ENCODE measurements around the gene SSBP3.

Gene SSBP3

GRCh38 chr1:54409156-54410142, 3.3 kb upstream of the SSBP3 start:
- no peak for DNase-seq

- DNase-seq: no peak
Measured at GRCh38 chr1:54408147-54409066, 2.2 kb upstream of the SSBP3 start.

DNA sequence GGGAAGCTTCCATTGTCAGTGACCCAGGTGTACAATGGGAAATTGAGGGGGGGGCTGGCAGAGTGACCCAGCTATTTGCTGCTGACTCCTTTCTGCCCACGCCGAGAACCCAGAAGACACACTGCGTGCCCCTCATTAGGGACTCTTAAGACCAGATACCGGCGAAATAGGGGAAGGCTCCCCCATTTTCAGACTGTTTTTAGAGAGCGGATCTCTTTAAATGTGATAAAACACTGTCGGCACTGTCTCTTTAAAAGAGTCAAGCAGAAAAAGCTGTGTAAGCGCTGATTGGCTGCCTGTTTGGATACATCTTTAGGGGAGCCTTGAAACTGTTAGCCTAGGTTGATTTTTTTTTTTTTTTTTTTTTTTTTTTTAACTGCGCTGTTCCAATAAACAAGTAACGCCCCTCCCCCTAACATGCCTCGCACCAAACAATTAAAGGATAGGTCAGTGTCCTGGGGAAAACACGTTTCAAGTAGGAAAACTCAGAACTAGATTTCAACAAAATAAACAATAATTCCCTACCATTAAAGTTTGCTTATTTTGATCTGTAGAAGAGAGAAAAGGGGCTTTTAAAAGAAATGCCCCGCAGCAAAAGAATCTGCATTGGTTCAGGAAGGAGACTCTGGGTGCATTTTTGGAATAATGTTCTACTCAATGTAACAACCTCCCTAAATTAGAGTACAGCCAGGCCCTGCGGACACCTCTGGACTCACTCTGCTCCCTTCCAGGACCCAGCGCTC, 1.4 kb upstream of the SSBP3 start:
- peak; percentile 92 for DNase-seq

- DNase-seq: no peak
Measured at GRCh38 chr1:54407154-54407403, 885 bp upstream of the SSBP3 start.

DNA sequence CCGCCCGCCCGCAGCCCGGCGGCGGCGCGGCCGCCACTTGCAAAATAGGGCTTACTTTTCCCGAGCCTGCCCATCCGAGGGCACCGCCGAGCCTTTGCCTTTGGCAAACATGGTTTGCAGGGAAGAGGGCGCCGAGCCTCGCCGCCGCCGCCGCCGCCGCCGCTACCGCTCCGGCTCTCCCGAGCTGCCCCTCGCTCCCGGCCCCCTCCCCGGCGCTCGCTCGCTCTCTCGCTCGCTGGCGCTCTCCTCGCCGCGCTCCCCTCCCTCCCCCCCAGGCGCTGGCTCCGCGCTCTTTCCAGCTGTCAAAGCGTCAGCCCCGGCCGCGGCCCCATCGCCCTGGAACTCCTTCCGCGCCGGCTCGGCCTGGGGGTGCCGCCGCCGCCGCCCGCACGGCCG, 298 bp downstream of the SSBP3 start:
- DNase-seq: no peak

GRCh38 chr1:54404939-54405897, 976 bp downstream of the SSBP3 start:
- DNase-seq: no peak

- DNase-seq: no peak
Measured at GRCh38 chr1:54404263-54404662, 1.9 kb downstream of the SSBP3 start.

GRCh38 chr1:54403808-54404261, 2.4 kb downstream of the SSBP3 start:
- DNase-seq: no peak

DNA sequence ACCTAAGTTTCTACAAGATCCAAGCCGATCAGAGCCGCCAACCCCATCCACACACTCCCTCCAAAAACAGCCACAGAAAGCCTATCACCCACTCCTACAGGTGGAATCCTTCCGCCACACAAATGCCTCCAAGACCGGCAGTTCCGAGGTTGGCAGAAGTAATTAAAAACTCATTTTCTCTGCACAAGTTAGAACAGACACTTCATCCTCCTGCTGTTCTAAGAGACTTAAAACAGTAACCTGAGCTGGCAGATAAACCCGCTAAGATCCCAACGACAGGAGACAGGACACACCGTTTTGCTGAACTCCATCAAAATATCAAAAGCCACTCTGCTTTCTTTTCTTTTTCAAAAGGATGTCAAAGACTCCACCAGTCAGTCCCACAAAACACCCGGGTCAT, 2.8 kb downstream of the SSBP3 start:
- no peak for DNase-seq

- no peak for DNase-seq
Measured at GRCh38 chr1:54402896-54403295, 3.3 kb downstream of the SSBP3 start.

GRCh38 chr1:54401799-54402198, 4.4 kb downstream of the SSBP3 start:
- no peak for DNase-seq

GRCh38 chr1:54400329-54400728, 5.9 kb downstream of the SSBP3 start:
- DNase-seq: no peak

DNA sequence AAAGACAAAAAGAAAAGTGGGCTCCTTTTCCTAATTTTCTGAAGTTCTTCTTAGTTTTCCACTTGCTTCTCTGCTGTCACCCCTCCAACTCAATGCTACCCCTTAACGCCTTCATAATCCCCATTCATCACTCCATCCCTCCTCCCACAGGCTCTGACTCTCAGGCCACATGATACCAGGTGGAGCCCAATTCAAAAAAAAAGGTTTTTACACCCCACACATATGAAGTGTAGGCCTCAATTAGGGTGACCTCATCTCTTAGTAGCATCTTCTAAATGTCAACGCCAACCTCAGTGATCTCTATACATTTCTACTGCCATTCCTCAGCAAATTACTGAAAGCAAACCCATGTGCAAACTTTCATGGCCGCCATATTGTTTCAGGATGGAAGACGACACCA, 6.4 kb downstream of the SSBP3 start:
- no peak for DNase-seq

DNA sequence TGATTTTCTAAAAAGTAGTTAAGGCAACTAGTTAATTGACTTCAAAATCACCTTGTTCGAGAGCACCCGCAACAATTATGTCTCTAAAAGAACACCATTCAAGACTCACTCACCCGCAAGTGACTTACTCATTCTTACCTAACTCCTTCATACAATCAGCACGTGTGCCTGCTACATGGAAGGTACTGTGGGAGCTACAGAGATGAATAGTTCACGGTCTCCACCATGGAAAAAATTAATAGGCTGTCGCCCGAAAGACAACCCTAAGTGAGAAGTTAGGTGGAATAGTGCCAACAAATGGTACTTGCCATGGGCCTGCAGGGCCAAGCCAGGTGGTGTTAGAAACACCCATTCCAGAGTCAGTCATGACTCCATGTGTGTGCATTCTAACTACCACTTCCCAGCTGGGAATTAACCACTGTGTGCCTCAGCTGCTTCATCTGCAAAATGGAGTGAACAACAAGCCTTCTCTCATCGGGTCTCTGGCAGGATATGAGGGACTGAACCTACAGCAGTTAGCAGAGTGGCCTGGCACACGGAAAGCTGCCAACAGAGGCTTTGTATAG, 7.1 kb downstream of the SSBP3 start:
- DNase-seq: no peak

DNA sequence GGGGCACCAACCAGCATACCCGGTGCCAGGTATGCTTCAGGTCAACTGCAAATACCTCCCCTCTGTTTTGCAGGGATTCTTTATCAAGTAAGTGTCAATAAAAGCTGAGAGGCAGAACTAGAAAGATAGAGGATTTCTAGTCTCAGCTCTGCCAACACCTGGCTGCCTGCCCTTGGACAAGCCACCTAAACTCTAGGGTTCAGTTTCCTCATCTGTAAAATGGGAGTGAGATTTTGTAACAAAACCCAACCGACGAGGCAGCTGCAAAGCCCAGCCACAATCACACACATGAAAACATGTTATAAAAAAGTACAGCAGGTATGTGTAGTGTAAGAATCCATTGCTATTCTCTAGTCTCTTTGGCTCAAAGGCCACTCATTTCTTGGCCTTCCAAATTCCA, 8.2 kb downstream of the SSBP3 start:
- no peak for DNase-seq

DNA sequence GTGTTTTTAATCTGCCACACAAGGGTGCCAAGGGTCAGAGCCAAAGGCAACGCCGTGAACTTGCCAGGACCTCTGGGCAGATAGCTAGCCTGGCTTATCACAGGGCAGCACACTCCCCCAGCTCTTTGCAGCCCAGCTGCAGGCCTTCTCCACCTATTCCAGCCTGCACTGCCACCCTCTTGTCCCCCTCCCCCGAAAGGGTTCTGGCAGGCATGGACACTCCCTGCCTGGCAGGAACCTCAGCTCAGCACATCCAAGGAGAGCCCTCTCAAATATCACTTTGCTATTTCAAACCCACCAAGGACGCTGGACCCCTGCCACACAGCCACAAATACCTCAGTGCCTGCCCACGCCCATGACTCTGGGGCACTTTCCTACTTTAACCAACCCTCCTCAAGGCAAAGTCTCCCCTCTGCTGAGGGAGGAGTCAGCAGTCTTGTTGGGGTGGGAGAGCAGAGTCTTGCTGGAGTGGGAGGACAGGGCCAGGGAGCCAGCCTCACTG, 9.1 kb downstream of the SSBP3 start:
- peak; percentile 21 for DNase-seq

DNA sequence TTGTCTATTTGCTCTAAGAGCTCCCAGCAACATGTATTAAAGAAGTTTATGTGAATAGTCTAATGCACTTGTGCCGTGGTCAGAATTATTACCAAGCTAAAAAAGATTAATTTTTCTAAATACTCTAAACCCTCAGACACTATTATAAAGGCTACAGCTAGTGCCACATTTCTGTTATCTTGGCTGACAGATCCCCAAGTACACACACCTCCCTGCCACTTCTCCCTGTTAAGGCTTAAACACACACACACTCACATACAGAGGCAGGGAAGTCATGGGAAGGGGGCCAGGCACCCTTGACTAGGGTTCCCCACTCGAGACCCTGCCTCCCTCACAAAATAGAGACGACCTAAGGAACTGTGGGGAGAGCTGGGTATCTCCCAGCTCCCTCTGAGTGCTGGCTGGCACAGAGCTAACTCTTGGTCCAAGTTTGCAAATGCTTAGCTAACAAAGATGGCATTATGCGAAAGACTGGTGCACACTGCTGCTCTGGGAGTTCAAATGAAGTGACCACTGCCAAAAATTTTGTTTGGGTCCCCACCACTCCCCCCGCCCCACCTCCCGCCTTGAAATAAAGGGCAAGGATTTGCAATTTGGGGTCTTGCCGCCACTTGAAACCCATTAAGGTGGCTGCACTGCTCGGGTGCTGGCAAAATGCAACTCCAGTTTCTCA, 9.8 kb downstream of the SSBP3 start:
- no peak for DNase-seq

GRCh38 chr1:54395281-54395934, 10.8 kb downstream of the SSBP3 start:
- no peak for DNase-seq

GRCh38 chr1:54394104-54394503, 12.1 kb downstream of the SSBP3 start:
- DNase-seq: no peak

DNA sequence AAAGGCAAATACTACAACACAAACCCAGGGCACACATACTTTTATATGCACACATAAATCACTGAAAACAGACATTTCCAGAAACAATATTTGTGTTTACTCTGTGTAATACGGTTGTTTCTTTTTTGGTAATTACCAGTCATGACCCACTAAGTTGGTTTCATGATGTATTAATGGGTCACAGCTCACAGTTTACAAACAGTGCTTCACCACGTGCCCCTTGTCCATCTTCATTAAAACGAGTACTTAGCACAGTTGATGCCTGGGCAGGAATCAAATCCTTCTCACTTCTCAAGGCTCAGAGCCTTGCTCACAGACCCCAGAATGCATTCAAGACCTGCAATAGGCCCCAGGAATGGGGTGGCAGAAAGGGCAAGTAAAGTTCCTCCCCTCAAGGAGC, 13.8 kb downstream of the SSBP3 start:
- DNase-seq: no peak
